Brain microvascular endothelial cell (primary cell): ENCODE results near the gene CDH23.
A peak's percentile ranks its signal among the peaks of the same experiment; 100 is the strongest.

ENCODE experiments used
- DNase-seq: peaks from one replicate; pipeline ENCODE4 v3.0.0-alpha.2; 2020
- H3K27ac ChIP-seq: fragments of 250-450 bp; sonication (Bioruptor Pico); 2 replicates; pipeline ENCODE4 v1.5.1; 2020; ENCODE audit warnings: mild to moderate bottlenecking, moderate library complexity
- H3K27me3 ChIP-seq: fragments of 250-450 bp; sonication (Bioruptor Pico); replicated peaks from 2 replicates; pipeline ENCODE4 v1.5.1; 2020; ENCODE audit warnings: mild to moderate bottlenecking
- H3K36me3 ChIP-seq: fragments of 250-450 bp; sonication (Bioruptor Pico); replicated peaks from 2 replicates; pipeline ENCODE4 v1.5.1; 2020; ENCODE audit warnings: mild to moderate bottlenecking
- H3K4me3 ChIP-seq: 2 replicates; pipeline ENCODE4 v1.5.1; 2011; ENCODE audit warnings: low read depth, mild to moderate bottlenecking, control low read depth, low read length, moderate library complexity
- in situ Hi-C: cut with HindIII; loops from 2 replicates; pipeline ENCODE4 v1.10.0; 2017; ENCODE audit warnings: low sequenced_read_pairs, low pct_ligation_motif_present
- TF ChIP-seq, protein P1 (sequence below): IDR thresholded peaks from 2 replicates; pipeline ENCODE4 v1.5.1; 2011; ENCODE audit warnings: low read depth, mild to moderate bottlenecking, moderate library complexity, low read length, control low read depth, inconsistent platforms; ENCODE audit errors: missing control alignments

CDH23 gene

GRCh38 chr10:71587941-71588573 lies 191.3 kb downstream of the CDH23 start:
- TF ChIP-seq, protein P1, sequence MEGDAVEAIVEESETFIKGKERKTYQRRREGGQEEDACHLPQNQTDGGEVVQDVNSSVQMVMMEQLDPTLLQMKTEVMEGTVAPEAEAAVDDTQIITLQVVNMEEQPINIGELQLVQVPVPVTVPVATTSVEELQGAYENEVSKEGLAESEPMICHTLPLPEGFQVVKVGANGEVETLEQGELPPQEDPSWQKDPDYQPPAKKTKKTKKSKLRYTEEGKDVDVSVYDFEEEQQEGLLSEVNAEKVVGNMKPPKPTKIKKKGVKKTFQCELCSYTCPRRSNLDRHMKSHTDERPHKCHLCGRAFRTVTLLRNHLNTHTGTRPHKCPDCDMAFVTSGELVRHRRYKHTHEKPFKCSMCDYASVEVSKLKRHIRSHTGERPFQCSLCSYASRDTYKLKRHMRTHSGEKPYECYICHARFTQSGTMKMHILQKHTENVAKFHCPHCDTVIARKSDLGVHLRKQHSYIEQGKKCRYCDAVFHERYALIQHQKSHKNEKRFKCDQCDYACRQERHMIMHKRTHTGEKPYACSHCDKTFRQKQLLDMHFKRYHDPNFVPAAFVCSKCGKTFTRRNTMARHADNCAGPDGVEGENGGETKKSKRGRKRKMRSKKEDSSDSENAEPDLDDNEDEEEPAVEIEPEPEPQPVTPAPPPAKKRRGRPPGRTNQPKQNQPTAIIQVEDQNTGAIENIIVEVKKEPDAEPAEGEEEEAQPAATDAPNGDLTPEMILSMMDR: no peak
- H3K4me3 ChIP-seq: no peak overlapping the region
- in situ Hi-C loops: no loop called here
- H3K36me3 ChIP-seq: no peaks in the 10 kb centered on the region
- peak overlapping the region; percentile 74 for H3K27ac ChIP-seq
- peak; percentile 93 for DNase-seq
- no peaks in the 10 kb centered on the region for H3K27me3 ChIP-seq

GRCh38 chr10:71588685-71589084 lies 192.0 kb downstream of the CDH23 start:
- Histone ChIP-seq H3K36me3 (no peaks in the 10 kb centered on the region), H3K27me3 (no peaks in the 10 kb centered on the region), H3K27ac (peak overlapping the region; percentile 74), H3K4me3 (no peak overlapping the region)
- TF ChIP-seq, protein P1: no peak
- DNase-seq: no peak
- in situ Hi-C loops: no loop called here

GRCh38 chr10:71589617-71590551 lies 193.2 kb downstream of the CDH23 start:
- Histone ChIP-seq H3K4me3 (no peak overlapping the region), H3K27me3 (no peaks in the 10 kb centered on the region), H3K27ac (peak overlapping the region; percentile 74), H3K36me3 (no peaks in the 10 kb centered on the region)
- TF ChIP-seq, protein P1: no peak
- DNase-seq: no peak
- in situ Hi-C loops: no loop called here

GRCh38 chr10:71590781-71591350 lies 194.1 kb downstream of the CDH23 start:
- no peaks in the 10 kb centered on the region for H3K36me3 ChIP-seq
- in situ Hi-C loops: no loop called here
- H3K4me3 ChIP-seq: no peak overlapping the region
- TF ChIP-seq, protein P1: no peak
- H3K27me3 ChIP-seq: no peaks in the 10 kb centered on the region
- no peak for DNase-seq
- no peak overlapping the region for H3K27ac ChIP-seq

DNA sequence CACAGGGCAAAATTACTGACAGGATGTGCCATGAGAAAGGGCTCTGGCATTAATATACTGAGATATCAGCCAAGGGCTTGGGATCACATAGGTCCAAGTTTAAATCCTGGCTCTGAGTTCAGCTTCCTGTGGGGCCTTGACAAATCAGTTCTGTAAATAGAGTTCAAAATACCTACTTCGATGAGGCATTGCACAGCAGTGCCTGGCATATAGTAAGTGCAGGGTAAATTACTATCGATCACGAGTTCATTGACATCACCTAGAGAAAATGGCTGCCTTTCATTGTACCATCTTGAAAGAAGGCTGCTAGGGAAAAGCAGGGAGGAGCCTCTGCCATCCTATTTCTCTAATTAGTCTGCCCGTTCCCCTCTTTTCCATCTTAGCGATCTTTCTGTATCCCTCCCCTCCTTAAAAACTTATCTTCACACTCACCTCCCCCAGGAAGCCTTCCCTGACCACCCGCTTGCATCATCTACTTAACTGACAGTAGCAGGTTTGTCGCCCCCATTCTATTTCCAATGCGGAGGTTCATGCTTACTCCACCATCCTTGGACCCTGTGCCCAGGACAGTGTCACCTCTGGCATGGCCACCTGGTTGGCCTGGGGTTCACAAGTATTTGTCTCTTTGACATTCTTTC lies 198.3 kb downstream of the CDH23 start:
- DNase-seq: no peak
- TF ChIP-seq, protein P1: no peak
- no peaks in the 10 kb centered on the region for H3K36me3 ChIP-seq
- no peak overlapping the region for H3K27ac ChIP-seq
- no peak overlapping the region for H3K4me3 ChIP-seq
- no peaks in the 10 kb centered on the region for H3K27me3 ChIP-seq
- in situ Hi-C loops: no loop called here
